GM21515 (cell line): Measurements from ENCODE around the gene PLCXD3.
"Not testable (repeated sequence)": the region's sequence is repeated elsewhere in the genome, so short reads cannot be mapped to it uniquely, and the experiment has no call there.

ENCODE experiments used
- ATAC-seq: cut with Tn5 transposase; IDR thresholded peaks from one replicate; pipeline ENCODE4 v1.9.1; 2021; ENCODE audit not compliant: unreplicated experiment

Gene PLCXD3

DNA sequence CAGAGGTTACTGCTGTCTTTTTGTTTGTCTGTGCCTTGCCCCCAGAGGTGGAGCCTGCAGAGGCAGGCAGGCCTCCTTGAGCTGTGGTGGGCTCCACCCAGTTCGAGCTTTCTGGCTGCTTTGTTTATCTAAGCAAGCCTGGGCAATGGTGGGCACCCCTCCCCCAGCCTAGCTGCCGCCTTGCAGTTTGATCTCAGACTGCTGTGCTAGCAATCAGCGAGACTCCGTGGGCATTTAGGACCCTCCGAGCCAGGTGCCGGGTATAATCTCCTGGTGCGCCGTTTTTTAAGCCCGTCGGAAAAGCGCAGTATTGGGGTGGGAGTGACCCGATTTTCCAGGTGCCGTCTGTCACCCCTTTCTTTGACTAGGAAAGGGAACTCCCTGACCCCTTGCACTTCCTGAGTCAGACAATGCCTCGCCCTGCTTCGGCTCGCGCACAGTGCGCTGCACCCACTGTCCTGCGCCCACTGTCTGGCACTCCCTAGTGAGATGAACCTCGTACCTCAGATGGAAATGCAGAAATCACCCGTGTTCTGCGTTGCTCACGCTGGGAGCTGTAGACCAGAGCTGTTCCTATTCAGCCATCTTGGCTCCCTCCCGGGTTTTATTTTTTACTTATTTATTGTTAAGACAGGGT is 16.8 kb downstream of the PLCXD3 start:
- not testable (repeated sequence) for ATAC-seq

DNA sequence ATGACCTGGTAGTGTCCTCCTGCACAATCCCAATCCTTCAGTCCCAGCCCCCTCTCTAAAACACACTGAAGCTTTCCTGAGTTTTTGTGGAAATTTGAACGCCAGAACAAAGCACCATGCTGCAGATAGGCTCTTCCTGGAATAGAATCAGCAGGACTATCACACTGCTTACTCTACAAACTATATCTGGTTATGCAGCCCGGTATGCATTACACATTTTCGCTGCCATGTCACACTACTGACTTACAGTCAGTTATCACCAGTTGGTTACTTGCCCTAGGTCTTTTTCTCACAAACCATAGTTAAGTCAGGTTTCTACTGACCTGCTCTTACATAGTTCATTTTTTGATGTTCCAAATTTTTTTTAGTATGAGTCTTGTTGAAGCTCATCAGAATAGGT is 24.9 kb downstream of the PLCXD3 start:
- no peak for ATAC-seq

DNA sequence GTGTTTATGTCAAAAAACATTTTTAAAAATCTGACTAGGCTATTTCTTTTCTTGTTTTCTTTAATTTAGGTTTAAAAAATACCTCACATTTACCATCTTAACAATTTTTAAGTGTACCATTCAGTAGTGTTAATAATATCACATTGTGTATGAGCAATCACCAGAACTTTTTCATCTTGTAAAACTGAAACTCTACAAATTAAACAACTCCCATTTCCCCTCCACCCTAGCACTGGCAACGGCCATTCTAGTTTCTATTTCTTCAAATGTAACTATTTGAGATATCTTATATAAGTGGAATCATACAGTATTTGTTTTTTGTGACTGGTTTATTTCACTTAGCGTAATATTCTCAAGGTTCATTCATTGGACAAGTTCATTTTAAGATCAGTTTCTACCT is 27.7 kb downstream of the PLCXD3 start:
- no peak for ATAC-seq

DNA sequence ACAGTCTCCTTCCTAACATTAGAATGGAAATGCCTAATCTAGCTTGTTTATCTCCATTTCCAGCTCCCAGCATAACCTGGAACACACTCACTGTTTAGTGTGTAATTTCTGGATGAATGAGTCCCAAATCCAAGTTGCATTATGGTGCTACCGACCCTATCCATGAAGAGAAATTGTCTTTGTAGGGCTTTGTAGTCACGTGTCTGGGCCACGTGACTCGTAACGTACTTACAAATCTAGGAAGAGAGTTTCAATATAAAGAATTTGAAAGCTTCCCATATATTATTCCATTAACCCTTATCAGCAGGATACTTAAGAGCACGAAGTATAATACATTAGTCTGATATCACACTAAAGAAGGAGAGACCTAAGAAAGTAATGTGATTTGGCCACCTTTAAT is 28.2 kb downstream of the PLCXD3 start:
- no peak for ATAC-seq

DNA sequence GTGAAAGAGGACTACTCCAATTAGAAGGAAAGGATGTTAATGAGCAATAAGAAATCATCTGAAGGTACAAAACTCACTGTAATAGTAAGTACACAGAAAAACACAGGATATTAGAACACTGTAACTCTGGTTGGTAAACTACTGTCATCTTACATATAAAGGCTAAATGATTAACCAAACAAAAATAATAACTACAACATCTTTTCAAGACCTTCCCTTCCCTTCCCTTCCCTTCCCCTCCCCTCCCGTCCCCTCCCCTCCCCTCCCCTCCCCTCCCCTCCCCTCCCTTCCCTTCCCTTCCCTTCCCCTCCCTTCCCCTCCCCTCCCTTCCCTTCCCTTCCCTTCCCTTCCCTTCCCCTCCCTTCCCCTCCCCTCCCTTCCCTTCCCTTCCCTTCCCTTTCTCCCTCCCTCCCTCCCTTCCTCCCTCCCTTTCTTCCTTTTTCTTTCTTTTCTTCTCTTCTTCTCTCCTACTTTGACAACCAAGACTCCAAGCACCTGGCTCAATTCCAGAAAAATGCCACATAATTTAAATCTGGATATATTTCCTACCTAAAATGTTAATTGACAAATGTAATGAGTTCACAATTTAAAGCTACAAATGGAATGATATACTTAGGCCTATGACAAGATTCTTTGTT is 38.7 kb downstream of the PLCXD3 start:
- not testable (repeated sequence) for ATAC-seq

DNA sequence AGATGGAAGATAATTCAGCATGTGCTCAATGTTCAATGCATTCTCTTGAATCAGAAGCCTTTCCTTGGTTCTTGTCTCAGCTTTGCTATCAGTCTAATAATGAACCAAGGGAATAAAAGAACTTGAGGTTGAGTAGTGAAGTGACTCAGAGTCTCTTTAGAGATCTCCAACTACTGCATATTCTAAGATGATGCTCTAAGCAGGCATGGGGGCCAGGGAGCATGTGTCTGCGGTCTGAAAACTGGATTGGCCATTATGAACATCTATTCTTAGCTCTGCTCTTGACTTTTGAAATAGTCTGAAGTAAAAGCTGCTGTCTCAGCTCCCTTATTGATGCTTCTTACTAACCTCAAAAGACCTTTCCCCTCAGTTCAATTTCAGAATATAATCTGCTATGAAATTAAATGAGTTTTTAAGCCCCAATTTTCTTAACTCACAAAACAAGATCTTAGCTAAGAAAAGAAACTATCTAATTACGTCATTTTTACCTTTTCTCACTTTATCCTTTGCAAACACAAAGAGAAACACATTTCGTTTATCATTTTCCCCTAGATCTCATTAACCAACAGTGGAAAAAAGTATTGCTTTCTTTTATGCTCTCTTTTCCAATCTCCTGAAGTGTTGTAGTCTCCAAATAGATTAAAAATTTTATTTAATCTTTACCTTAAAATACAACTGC is 44.8 kb downstream of the PLCXD3 start:
- ATAC-seq = no peak

DNA sequence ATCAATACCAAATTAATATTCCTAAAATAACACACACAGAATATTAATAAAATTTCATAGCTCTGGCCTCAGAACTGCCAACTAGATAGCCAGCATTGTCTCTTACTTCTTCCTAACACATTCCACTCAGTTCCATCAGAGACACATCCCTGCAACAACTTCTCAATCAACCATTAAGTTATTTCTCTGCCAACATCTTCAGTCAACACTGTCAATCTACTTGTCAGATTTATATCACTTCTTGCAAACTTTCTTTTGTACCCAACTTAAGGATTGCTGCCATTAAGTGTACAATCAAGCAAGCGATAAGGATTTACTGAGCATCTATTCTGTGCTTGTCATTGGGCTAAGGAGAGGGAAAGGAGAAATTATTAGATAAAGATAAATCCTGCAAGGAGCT is 50.8 kb downstream of the PLCXD3 start:
- ATAC-seq = no peak

DNA sequence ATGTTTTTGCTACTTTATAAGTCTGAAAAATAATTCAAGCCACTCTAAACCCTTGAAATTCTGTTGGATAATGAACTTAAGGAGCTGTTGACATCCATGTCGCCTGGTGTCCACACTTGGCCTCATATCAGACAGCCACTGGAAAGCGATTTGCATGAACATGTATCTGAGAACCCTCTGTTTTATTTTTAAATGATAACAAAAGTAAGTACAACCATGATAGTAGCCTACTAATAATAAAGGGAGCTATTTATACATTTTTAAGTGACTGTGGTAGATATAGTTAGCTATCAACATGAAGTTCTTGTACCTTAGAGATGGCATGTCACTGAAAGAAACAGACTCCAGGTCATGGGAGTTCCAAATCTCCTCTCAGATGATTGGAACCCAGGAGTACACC is 53.3 kb downstream of the PLCXD3 start:
- ATAC-seq = no peak

DNA sequence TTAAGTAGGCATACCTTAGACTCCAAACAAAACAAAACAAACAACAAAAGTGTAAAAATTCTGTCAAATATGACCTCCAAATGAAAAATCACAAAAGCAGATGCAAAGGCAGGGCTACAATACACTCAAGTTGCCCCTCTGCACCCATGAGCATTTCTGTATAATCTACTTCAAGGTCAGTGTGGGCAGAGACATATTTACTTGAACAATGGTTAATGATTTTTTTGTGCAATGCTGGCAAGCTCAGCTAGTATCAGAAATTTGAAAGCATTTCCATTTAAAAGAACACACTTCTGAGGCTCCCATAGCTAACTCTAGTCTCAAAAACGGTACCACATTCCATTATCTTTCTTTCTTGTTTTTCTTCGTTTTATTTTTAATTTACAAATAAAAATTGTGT is 57.9 kb downstream of the PLCXD3 start:
- ATAC-seq = no peak

DNA sequence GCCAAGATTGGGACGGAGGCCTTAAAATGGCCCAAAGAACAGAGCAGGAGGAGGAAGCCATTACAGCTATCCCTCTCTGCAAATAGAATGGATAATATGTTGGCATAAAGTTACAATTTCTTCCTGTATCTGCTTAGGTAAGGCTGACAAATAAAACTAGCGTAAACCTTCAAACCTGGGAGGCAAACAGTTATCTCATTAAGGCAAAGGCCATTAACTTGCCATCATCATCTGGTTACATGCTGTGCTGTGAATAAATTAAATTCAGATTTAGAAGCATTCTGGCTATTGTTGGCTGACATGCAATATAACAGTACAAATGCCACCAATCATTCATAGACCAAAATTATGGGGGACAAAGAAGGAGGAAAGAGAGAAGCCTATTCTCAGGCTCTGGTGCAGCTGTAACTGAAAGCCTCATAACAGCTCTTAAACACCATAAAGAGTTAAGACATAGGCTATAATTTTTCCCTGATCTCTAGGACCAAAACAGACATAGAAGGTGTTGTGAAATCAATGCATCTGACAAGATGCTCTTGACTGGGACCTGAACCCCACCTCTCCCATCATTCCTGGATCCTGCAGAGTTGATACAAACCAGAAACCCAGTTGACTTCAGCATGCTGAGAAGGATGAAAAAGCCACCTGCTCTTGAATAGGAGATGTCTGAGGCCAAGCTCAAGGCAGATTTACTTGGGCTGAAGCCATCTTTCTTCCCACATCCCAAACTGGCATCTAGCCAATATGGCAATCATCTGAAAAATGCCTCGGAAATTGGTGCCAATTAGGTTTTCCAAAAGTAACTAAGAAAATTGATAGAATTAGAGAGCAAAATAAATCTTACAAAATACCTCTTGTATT is 62.5 kb downstream of the PLCXD3 start:
- ATAC-seq = no peak

DNA sequence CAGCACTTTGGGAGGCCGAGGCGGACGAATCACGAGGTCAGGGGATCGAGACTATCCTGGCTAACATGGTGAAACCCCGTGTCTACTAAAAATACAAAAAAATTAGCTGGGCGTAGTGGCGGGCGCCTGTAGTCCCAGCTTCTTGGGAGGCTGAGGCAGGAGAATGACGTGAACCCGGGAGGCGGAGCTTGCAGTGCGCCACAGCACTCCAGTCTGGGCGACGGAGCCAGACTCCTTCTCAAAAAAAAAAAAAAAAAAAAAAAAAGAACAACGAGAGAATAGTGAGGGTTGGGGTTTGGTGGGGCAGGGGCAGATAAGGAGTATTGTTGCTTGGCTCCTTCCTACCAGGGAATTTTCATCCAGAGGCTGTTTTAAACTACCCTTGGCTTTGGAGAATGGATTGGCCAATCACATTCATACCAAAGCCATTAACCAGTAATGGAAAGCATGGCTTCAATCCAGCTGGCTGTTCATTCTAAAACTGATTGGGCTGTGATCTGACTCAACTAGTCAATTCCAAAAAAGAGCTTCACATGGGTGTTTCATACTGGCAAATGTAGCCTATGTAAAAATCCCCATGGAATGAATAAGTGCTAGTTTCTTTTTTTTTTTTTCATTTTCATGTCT is 64.4 kb downstream of the PLCXD3 start:
- no peak for ATAC-seq

DNA sequence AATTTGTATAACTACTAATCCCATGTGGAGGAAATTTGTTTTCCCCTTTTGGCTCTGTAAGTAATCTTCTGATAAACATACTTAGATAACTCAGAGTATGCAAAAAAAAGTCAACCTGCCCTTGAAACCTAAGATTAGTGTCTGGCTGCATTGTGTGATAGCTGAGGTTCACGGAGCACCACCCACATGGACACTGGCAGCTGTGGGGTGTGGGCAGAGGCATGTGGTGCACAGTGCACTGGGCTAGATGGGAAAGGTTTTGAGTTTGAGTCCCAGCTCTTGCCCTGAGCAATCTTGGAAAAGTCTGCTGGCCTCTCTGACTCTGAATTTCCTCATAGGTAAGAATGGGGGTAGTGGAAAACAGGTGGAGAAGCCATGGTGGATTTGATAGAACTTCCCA is 75.1 kb downstream of the PLCXD3 start:
- ATAC-seq = no peak

DNA sequence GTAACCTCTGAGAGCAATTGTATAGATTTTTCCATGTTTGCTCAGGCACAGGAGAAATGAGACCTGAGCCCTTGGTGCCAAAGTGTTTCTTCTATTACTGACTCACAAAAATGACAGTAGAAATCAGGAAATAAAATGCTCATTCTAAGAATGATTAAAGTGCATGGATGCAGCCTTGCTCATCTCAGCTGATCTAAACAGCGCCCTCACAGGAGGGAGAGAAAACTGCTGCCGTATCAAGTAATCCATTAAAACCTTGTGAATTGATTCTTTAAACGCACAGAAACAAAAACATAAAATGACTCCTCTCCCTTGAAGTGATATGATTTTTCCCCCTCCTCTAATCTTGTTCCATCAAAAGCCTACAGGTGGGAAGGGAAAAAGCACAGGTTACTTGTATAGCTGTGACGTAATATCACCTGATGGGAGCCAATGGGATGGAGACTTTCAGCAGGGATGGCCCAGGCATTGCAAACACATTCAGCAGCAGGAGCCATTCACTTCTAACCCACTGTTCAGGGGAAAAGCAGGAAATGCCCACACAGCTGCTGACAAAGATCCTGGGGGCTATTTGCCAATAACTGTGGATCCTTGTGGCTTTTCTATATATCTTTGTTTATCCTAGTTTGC is 76.7 kb downstream of the PLCXD3 start:
- no peak for ATAC-seq

DNA sequence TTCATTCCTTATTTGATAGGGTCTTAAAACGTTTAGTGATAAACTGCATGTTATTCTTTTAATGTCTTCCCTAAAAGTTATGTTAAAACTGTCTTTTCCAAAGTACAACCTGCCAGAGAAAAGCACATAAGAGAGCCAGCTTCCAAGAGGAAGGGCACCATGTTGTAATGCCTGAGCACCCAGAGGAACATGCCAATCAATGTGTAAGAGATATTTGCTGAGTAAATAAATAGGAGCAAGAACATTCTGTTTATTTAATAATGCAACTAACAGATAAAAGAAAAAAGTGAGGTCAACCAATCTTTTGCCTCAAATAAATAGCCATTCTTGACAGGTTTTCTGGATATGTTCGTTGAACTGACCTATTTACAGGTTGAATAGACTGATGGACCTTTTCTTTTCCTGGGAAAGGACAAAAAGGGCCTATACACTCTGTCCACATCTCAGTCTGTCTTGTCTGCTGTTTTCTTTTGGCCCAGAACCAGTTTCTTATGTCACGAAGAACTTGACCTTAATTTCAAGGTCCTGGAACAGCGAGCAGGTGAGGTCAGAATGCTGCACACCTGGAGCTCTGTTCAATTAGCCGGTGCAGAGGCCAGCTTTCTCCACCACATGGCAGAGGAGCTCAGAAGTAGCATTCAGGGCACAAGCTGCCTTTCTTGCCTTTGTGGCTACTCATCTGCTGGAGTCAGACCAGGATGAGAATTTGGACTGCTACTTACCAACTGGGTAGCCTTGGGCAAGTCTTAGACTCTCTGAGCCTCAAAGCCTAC is 77.7 kb downstream of the PLCXD3 start:
- no peak for ATAC-seq

DNA sequence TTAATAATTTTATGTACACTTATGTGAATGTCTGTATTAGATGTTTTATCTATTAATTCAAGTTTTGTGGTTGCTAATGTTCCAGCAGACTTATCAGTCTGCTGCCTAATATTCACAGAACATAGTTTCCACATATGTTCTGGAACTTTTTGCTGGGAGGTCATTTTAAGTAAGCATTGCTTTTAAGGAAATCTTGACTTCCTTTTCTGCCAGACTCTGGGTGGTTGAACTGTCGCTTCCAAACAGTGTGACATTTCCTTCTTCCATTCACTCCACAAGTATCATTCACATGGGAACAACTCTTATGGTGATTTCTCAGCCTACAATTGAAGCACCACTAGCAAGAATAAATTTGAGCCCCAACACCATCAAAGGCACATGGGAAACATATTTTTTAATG is 82.9 kb downstream of the PLCXD3 start:
- no peak for ATAC-seq

DNA sequence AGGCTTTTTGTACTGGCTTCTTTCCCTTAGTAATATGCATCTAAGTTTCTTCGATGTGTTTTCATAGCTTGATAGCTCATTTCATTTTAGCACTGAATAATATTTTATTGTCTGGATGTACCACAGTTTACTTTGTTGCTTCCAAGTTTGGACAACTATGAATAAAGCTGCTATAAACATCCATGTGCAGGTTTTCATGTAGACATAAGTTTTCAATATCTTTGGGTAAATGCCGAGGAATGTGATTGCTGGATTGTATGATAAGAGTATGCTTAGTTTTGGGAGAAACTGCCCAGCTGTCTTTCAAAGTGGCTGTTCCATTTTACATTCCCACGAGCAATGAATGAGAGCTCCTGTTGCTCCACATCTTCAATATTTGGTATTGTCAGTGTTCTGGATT is 84.7 kb downstream of the PLCXD3 start:
- ATAC-seq = no peak

DNA sequence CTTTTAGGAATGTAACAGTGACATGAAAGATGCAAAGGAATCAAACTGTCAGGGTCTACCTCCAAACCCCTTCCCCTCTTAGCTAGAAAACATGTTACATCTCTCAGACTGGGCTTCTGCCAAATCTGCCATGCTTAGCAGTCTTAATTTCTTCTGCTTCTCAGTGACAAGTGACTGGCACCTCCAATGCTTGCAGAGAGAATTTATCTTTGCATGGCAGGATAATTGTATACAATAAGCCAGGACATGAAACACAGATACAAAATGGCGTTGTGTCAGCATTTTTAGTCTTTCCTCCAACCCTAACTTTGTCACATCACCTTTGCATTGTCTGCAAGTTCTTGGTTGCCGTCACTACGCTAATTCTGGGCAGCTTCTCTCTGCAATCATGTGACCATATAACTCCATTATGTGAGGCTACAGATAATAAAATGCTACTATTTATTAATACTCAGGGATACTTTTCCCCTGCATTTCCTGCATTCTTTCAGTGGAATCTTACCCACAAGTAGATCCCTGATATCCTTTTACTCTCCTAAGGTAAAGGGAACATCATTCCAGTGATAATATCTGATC is 89.8 kb downstream of the PLCXD3 start:
- no peak for ATAC-seq

DNA sequence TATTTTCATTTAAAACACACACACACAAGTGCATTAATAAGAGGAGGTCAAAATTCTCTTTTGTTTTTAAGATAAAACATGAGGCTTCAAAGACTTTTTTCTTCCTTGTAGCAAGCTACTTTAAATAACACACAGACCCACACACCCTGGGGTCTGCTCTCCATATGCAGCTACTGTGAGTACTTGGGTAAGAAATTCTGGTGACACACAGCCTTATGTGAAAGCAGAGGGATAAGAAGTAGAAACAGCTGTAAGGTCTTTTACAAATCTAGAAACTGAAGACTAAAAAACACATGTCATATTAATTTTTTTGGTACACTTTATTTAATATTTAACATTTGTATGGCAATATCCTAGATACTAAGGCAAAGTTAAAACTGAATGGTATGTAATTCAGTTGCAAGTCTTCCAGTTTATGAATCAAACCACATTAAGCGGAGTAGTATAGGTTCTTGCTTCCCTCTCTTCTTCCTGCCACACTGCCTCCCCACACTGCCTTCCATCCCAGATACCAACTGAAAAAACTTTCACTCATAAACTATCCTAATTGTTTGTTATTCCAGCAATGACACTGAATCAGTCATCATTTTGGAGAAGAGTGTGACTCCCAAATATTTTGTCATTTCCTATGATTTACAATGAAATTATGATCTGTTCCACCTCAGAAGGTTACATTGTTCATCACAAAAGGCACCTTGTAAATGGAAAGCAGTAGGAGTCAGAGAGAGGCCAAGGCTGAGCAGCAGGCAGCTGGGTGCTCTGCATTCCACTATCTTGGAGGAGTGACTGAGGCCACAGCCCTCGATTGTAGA is 92.0 kb downstream of the PLCXD3 start:
- ATAC-seq = no peak

DNA sequence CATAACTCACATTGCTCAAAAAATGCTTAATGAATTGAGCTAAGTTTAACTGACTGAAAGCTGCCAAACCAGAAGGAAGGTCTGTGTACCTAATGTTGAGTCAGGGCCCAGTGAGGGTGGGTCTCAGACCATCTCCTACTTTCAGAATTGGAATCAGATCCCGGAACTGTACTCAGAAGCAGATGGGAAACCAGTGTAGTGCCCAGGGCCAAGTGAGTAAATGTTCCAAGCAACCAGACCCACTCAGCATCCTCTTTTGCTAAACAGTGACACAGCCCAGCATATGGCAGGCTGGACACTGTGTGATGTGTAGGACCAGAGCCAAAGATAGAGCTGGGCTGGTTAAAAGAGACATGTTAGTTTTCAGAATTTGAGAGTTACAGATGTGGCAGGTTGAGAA is 94.1 kb downstream of the PLCXD3 start:
- no peak for ATAC-seq
